A673 (cell line): ENCODE results near the gene DHRSX.

Source experiments
- EZH2 ChIP-seq: fragments of 200-600 bp; sonication (generic); IDR thresholded peaks from 2 replicates; pipeline ENCODE4 v1.6.1; 2017; ENCODE audit warnings: borderline replicate concordance, low read depth, mild to moderate bottlenecking, mixed read lengths, antibody characterized with exemption, low read length; ENCODE audit not compliant: poor library complexity, severe bottlenecking
- TF ChIP-seq, protein P1 (sequence below): fragments of 300-800, 200-600 bp; sonication (generic); conservative IDR thresholded peaks from 2 replicates; pipeline ENCODE4 v1.5.1; 2017; ENCODE audit warnings: low read depth, mild to moderate bottlenecking, antibody characterized with exemption, low read length, moderate library complexity, mixed read lengths

DNA sequence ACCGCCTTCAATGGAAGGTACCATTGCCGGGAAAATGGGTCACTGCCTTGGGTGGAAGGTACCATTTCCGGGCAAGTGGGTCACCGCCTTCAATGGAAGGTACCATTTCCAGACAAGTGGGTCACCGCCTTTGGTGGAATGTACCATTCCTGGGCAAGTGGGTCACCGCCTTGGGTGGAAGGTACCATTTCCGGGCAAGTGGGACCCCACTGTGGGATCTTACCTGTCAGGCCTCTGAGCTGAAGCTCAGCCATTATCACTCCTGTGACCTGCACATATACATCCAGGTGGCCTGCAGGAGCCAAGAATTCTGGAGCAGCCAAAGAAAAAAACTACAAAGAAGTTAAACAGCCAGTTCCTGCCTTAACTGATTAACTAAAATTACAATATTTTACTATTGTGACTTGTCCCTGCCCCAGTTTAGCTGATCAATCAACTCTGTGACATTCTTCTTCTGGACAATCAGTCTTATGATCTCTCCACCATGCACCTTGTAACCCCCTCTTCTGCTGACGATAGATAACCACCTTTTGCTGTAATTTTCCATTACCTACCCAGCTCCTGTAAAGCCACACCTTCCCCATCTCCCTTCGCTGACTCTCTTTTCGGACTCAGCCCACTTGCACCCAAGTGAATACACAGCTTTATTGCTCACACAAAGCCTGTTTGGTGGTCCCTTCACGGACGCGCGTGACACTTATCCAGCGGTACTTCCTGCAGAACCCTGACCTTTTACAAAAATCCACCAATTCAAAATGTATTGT is 313.2 kb downstream of the DHRSX start:
- TF ChIP-seq, protein P1, sequence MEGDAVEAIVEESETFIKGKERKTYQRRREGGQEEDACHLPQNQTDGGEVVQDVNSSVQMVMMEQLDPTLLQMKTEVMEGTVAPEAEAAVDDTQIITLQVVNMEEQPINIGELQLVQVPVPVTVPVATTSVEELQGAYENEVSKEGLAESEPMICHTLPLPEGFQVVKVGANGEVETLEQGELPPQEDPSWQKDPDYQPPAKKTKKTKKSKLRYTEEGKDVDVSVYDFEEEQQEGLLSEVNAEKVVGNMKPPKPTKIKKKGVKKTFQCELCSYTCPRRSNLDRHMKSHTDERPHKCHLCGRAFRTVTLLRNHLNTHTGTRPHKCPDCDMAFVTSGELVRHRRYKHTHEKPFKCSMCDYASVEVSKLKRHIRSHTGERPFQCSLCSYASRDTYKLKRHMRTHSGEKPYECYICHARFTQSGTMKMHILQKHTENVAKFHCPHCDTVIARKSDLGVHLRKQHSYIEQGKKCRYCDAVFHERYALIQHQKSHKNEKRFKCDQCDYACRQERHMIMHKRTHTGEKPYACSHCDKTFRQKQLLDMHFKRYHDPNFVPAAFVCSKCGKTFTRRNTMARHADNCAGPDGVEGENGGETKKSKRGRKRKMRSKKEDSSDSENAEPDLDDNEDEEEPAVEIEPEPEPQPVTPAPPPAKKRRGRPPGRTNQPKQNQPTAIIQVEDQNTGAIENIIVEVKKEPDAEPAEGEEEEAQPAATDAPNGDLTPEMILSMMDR: no peak
- TF ChIP-seq EZH2: no peak
